ENCODE results near the gene SLC34A1.

DNA sequence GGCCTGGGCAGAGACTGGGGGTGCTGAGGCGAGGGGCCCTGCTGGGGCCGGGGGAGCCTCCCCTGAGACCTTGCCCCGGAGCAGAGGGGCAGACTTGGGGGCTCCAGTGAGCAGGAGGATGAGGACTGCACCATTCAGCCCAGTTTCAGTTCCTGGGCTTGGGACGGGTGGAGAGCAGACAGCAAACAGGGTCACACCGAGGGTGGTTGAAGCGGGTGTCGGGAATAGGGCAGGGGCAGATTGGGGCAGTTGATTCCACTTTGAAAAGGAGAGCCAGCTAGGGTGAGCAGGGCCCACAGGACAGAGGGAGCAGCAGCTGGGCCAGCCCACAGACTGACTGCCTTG is 46.7 kb downstream of the SLC34A1 start:
- TF ChIP-seq, protein P1, sequence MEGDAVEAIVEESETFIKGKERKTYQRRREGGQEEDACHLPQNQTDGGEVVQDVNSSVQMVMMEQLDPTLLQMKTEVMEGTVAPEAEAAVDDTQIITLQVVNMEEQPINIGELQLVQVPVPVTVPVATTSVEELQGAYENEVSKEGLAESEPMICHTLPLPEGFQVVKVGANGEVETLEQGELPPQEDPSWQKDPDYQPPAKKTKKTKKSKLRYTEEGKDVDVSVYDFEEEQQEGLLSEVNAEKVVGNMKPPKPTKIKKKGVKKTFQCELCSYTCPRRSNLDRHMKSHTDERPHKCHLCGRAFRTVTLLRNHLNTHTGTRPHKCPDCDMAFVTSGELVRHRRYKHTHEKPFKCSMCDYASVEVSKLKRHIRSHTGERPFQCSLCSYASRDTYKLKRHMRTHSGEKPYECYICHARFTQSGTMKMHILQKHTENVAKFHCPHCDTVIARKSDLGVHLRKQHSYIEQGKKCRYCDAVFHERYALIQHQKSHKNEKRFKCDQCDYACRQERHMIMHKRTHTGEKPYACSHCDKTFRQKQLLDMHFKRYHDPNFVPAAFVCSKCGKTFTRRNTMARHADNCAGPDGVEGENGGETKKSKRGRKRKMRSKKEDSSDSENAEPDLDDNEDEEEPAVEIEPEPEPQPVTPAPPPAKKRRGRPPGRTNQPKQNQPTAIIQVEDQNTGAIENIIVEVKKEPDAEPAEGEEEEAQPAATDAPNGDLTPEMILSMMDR (conservative IDR thresholded peaks at IDR 0.05; ENCODE audit: low read depth, low read length) = no peak
- TF ChIP-seq MAZ (IDR thresholded peaks at IDR 0.05; ENCODE audit: borderline replicate concordance, low read depth, low read length) (no peak), POLR2A (IDR thresholded peaks at IDR 0.05; ENCODE audit: low read depth, low read length) (no peak), CEBPB (IDR thresholded peaks at IDR 0.05; ENCODE audit: low read depth, low read length) (no peak), RAD21 (IDR thresholded peaks at IDR 0.05; ENCODE audit: low read length) (no peak), SMC3 (IDR thresholded peaks at IDR 0.05; ENCODE audit: low read depth, low read length) (no peak)
- TF ChIP-seq, protein P2, sequence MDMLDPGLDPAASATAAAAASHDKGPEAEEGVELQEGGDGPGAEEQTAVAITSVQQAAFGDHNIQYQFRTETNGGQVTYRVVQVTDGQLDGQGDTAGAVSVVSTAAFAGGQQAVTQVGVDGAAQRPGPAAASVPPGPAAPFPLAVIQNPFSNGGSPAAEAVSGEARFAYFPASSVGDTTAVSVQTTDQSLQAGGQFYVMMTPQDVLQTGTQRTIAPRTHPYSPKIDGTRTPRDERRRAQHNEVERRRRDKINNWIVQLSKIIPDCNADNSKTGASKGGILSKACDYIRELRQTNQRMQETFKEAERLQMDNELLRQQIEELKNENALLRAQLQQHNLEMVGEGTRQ (IDR thresholded peaks at IDR 0.05; ENCODE audit: low read depth, low read length) = no peak

All from IMR-90 (cell line).